GM12878 (cell line): ENCODE measurements around the gene UBL4B. TPM values are rescaled to one million over a fixed set of nuclear protein-coding genes. Genes with fewer than 3 reads are reported as not detected.
A peak's percentile ranks its signal among the peaks of the same experiment; 100 is the strongest.

ENCODE experiments used
- ATAC-seq: fragments of 200-7000 bp; cut with Tn5 transposase; 3 replicates; pipeline ENCODE4 v1.9.1; 2020; ENCODE audit warnings: mild to moderate bottlenecking, moderate library complexity
- BruUV-seq: library from RNA; stranded (reverse); fragments of 400-500 nt; replicated peaks from 2 replicates; lab custom pipeline; 2021; lab: Mats Ljungman, UMichigan
- CTCF ChIA-PET: fragments of 300-600 bp; sonication (Branson Sonifier 250); formaldehyde crosslinking; extraction: SDS; loops from one replicate; lab custom pipeline; 2021; ENCODE audit warnings: inconsistent platforms; lab: Yijun Ruan, JAX
- POLR2A ChIA-PET: fragments of 350-600 bp; formaldehyde crosslinking; extraction: SDS; loops from one replicate; lab custom pipeline; 2021; ENCODE audit warnings: inconsistent platforms; lab: Charles Lee
- RAD21 ChIA-PET: fragments of 300-600 bp; sonication (Branson Sonifier 250); formaldehyde crosslinking; loops from one replicate; lab custom pipeline; 2023; ENCODE audit warnings: antibody characterized with exemption; ENCODE audit not compliant: unreplicated experiment; lab: Charles Lee
- SMC1A ChIA-PET: fragments of 300-600 bp; sonication (Branson Sonifier 250); formaldehyde crosslinking; loops from one replicate; lab custom pipeline; 2023; ENCODE audit not compliant: unreplicated experiment, uncharacterized antibody; lab: Charles Lee
- DNase-seq: peaks from one replicate; pipeline ENCODE4 v3.0.0-alpha.2; 2011; ENCODE audit warnings: low read depth, low spot score
- FAIRE-seq: peaks from 3 replicates; lab custom pipeline; 2011; peaks lifted over from hg19 to GRCh38; lab: Jason Lieb, UNC
- H2AFZ ChIP-seq: 2 replicates; pipeline ENCODE4 v1.6.0; 2011; ENCODE audit warnings: low read depth, low read length, control low read depth; ENCODE audit not compliant: control insufficient read depth
- H3K27ac ChIP-seq: 2 replicates; pipeline ENCODE4 v1.5.1; 2011; ENCODE audit warnings: control low read depth; ENCODE audit not compliant: control insufficient read depth, insufficient read depth
- H3K27me3 ChIP-seq, 2 experiments: replicated peaks in 1 of 2; 2 replicates each; pipeline versions ENCODE4 v1.6.0 to v1.6.1; 2011; ENCODE audit warnings: low read length in 1 of 2; ENCODE audit not compliant: control insufficient read depth in 2 of 2, insufficient read depth in 2 of 2
- H3K36me3 ChIP-seq, 2 experiments: 2 replicates each; pipeline ENCODE4 v1.5.1; 2011; ENCODE audit warnings: low read length in 1 of 2; ENCODE audit not compliant: control insufficient read depth in 2 of 2, insufficient read depth in 2 of 2
- H3K4me1 ChIP-seq: 2 replicates; pipeline ENCODE4 v1.6.1; 2011; ENCODE audit warnings: mild to moderate bottlenecking, low read length, moderate library complexity, mixed read lengths; ENCODE audit not compliant: control insufficient read depth, insufficient read depth
- H3K4me2 ChIP-seq: 2 replicates; pipeline ENCODE4 v1.6.0; 2011; ENCODE audit warnings: control low read depth; ENCODE audit not compliant: control insufficient read depth, insufficient read depth
- H3K4me3 ChIP-seq: fragments of 200-600 bp; sonication (generic); 2 replicates; pipeline ENCODE4 v1.5.1; 2016
- H3K79me2 ChIP-seq: 2 replicates; pipeline ENCODE4 v1.6.0; 2011; ENCODE audit warnings: low read length; ENCODE audit not compliant: control insufficient read depth, insufficient read depth
- H3K9ac ChIP-seq: 2 replicates; pipeline ENCODE4 v1.8.0; 2011; ENCODE audit warnings: low read length, control low read depth, mixed read lengths; ENCODE audit not compliant: control insufficient read depth, insufficient read depth
- H3K9me3 ChIP-seq: replicated peaks from 3 replicates; pipeline ENCODE4 v1.5.1; 2011; ENCODE audit warnings: mild to moderate bottlenecking, low read length; ENCODE audit not compliant: control insufficient read depth, insufficient read depth
- H4K20me1 ChIP-seq: 2 replicates; pipeline ENCODE4 v1.6.0; 2011; ENCODE audit not compliant: control insufficient read depth, insufficient read depth
- ATF2 ChIP-seq: IDR thresholded peaks from 2 replicates; pipeline ENCODE4 v1.6.1; 2012; ENCODE audit warnings: low read length, inconsistent platforms
- BMI1 ChIP-seq: fragments of 450-650 bp; IDR thresholded peaks from 2 replicates; pipeline ENCODE4 v1.6.1; 2016; ENCODE audit warnings: mild to moderate bottlenecking, moderate library complexity, borderline replicate concordance
- E4F1 ChIP-seq: fragments of 450-650 bp; IDR thresholded peaks from 2 replicates; pipeline ENCODE4 v1.6.1; 2018; ENCODE audit warnings: borderline replicate concordance, mild to moderate bottlenecking; ENCODE audit not compliant: partially characterized antibody
- PAX8 ChIP-seq: fragments of 450-650 bp; IDR thresholded peaks from 2 replicates; pipeline ENCODE4 v1.6.1; 2017; ENCODE audit warnings: mild to moderate bottlenecking, moderate library complexity
- RAD51 ChIP-seq: fragments of 450-650 bp; IDR thresholded peaks from 2 replicates; pipeline ENCODE4 v1.6.1; 2016; ENCODE audit warnings: moderate library complexity, mild to moderate bottlenecking, inconsistent platforms
- USF1 ChIP-seq: IDR thresholded peaks from 2 replicates; pipeline ENCODE4 v1.6.1; 2011; ENCODE audit warnings: borderline replicate concordance, low read depth, mild to moderate bottlenecking, moderate library complexity, mixed read lengths, low read length; ENCODE audit not compliant: insufficient read depth; ENCODE audit errors: extremely low read length
- USF2 ChIP-seq: IDR thresholded peaks from 2 replicates; pipeline ENCODE4 v1.6.1; 2011; ENCODE audit warnings: low read depth, low read length, improper control_type of control experiment, borderline replicate concordance
- WGBS: methylation state at CpG from one replicate; pipeline ENCODE4 v1.1.6; 2016; ENCODE audit warnings: low lambda C conversion rate; ENCODE audit not compliant: insufficient replicate concordance, insufficient coverage; ENCODE audit errors: missing lambda C conversion rate; 5-methylcytosine and 5-hydroxymethylcytosine counted together
- in situ Hi-C: fragments of 300-500 bp; cut with MboI; formaldehyde crosslinking; loops from 9 replicates; pipeline ENCODE4 v1.14.3; 2018; ENCODE audit warnings: mixed read lengths
- intact Hi-C: fragments of 100-400 bp; cut with micrococcal nuclease; formaldehyde crosslinking; loops from one replicate; pipeline ENCODE4 v1.14.2; 2022; ENCODE audit not compliant: unreplicated experiment
- polyA plus RNA-seq, 11 experiments: library from polyadenylated mRNA; depleted of rRNA in 4 of 11; unstranded in 6 of 11; stranded (reverse) in 5 of 11; fragments of >200 nt; fragmentation: Nextera tagmentation in 4 of 11; fragmentation: Illumina TruSeq in 1 of 11; extraction: Ambion mirVana in 4 of 11; extraction: Trizol in 1 of 11; gene quantifications; 1 replicate in 1 of 11; 2 replicates in 10 of 11; pipeline versions ENCODE4 v1.2.1 to v1.2.3, GENCODE V29; 2011 to 2016; ENCODE audit warnings: inconsistent platforms in 2 of 11, missing spikeins in 2 of 11, low read depth in 1 of 11
- total RNA-seq, 4 experiments: library from RNA; depleted of rRNA in 3 of 4; stranded (reverse); fragments of >200 nt in 3 of 4; fragmentation: Illumina TruSeq in 1 of 4; extraction: Trizol in 1 of 4; gene quantifications; 2 replicates each; pipeline versions ENCODE4 v1.2.1 to v1.2.3, GENCODE V29; 2013 to 2021

The UBL4B gene
- total and polyA plus RNA-seq, 10 of the 15 experiments (the other 5 are each of a cell fraction or from before 2014, with no cell fraction given) = 0.06 to 0.15 TPM; not detected in 8

- ATAC-seq (no peak), DNase-seq (no peak), FAIRE-seq (no peak)
- intact Hi-C loops = no loop called here
- no TSS peak for BruUV-seq
- SMC1A ChIA-PET = no interaction called here
- WGBS = 0% methylated on average over 7 of the region's 7 CpGs
- Histone ChIP-seq H3K36me3 (no peaks in the 10 kb centered on the region), H3K79me2 (no peaks in the 10 kb centered on the region), H3K4me1 (no peaks in the 10 kb centered on the region), H4K20me1 (no peaks in the 10 kb centered on the region), H3K9ac (no peak overlapping the region)
- RAD21 ChIA-PET = no interaction called here
- in situ Hi-C loops = no loop called here
- POLR2A ChIA-PET = no interaction called here
- CTCF ChIA-PET = no interaction called here
- TF ChIP-seq E4F1 (no peak), RAD51 (peak; percentile 44), BMI1 (0 out of 2 replicates have a peak, but pooled peaks have one; percentile 41), PAX8 (no peak), USF2 (no peak), ATF2 (no peak), USF1 (peak; percentile 62)
- TF ChIP-seq, all 136 proteins: peak for 3
- H3K27me3 ChIP-seq = peaks cover 0 to 4% of the 10 kb centered on the region in 2 experiments; a peak in 1 of 4 replicates
- no peaks in the 10 kb centered on the region for H3K9me3 ChIP-seq
- no peak overlapping the region for H3K27ac ChIP-seq
- H2AFZ ChIP-seq = no peak overlapping the region
- no peak overlapping the region for H3K4me2 ChIP-seq
- H3K4me3 ChIP-seq = no peak overlapping the region
Observed at GRCh38 chr1:110136911-110137310, 24.7 kb downstream of the UBL4B start.
